OCI-LY3 (cell line): ENCODE data around the gene SNAP29.

Experiments
- H2AFZ ChIP-seq: fragments of 200-600, 300-600 bp; shearing (Covaris generic); 2 replicates; pipeline ENCODE4 v1.6.0; 2014; ENCODE audit warnings: antibody characterized with exemption, low read depth, low read length
- H3K27ac ChIP-seq: fragments of 200-600, 300-600 bp; sonication (generic); 2 replicates; pipeline ENCODE4 v1.5.1; 2014; ENCODE audit warnings: mild to moderate bottlenecking, low read length, moderate library complexity, mixed read lengths
- H3K27me3 ChIP-seq: fragments of 200-600, 300-600 bp; sonication (generic); 2 replicates; pipeline ENCODE4 v1.6.1; 2014; ENCODE audit warnings: low read depth, low read length, mixed read lengths
- H3K36me3 ChIP-seq: fragments of 200-600, 300-600 bp; sonication (generic); replicated peaks from 2 replicates; pipeline ENCODE3; 2014; ENCODE audit warnings: low read depth, low read length, mixed read lengths
- H3K4me1 ChIP-seq: fragments of 300-600, 200-600 bp; sonication (generic); 2 replicates; pipeline ENCODE4 v1.6.1; 2014; ENCODE audit warnings: low read length, mixed read lengths
- H3K4me2 ChIP-seq: fragments of 200-600, 300-600 bp; sonication (generic); 2 replicates; pipeline ENCODE4 v1.6.1; 2014; ENCODE audit warnings: low read length, mixed read lengths
- H3K4me3 ChIP-seq: fragments of 300-600, 200-600 bp; sonication (generic); 2 replicates; pipeline ENCODE4 v1.5.1; 2014; ENCODE audit warnings: antibody characterized with exemption, mild to moderate bottlenecking, low read length, moderate library complexity
- H3K79me2 ChIP-seq: fragments of 300-600, 200-600 bp; shearing (Covaris generic); 2 replicates; pipeline ENCODE4 v1.6.1; 2014; ENCODE audit warnings: mild to moderate bottlenecking, low read length, mixed read lengths
- H3K9ac ChIP-seq: fragments of 300-600, 200-600 bp; shearing (Covaris generic); 2 replicates; pipeline ENCODE4 v1.6.0; 2014; ENCODE audit warnings: mild to moderate bottlenecking, low read length, moderate library complexity
- H3K9me3 ChIP-seq: fragments of 200-600, 300-600 bp; shearing (Covaris generic); 2 replicates; pipeline ENCODE4 v1.6.1; 2014; ENCODE audit warnings: low read length, mixed read lengths; ENCODE audit not compliant: insufficient read depth
- H4K20me1 ChIP-seq: fragments of 200-600, 300-600 bp; sonication (generic); 2 replicates; pipeline ENCODE4 v1.6.1; 2016; ENCODE audit warnings: low read length, mixed read lengths; ENCODE audit not compliant: insufficient read depth
- EZH2phosphoT487 ChIP-seq: fragments of 200-600 bp; shearing (Covaris generic); IDR thresholded peaks from 2 replicates; pipeline ENCODE4 v1.6.1; 2018; ENCODE audit warnings: antibody characterized with exemption, mixed run types, low read depth
- TF ChIP-seq, protein P1 (sequence below): fragments of 200-600, 300-600 bp; sonication (generic); IDR thresholded peaks from 2 replicates; pipeline ENCODE4 v1.5.1; 2014; ENCODE audit warnings: antibody characterized with exemption, low read length, low read depth

Gene SNAP29

DNA sequence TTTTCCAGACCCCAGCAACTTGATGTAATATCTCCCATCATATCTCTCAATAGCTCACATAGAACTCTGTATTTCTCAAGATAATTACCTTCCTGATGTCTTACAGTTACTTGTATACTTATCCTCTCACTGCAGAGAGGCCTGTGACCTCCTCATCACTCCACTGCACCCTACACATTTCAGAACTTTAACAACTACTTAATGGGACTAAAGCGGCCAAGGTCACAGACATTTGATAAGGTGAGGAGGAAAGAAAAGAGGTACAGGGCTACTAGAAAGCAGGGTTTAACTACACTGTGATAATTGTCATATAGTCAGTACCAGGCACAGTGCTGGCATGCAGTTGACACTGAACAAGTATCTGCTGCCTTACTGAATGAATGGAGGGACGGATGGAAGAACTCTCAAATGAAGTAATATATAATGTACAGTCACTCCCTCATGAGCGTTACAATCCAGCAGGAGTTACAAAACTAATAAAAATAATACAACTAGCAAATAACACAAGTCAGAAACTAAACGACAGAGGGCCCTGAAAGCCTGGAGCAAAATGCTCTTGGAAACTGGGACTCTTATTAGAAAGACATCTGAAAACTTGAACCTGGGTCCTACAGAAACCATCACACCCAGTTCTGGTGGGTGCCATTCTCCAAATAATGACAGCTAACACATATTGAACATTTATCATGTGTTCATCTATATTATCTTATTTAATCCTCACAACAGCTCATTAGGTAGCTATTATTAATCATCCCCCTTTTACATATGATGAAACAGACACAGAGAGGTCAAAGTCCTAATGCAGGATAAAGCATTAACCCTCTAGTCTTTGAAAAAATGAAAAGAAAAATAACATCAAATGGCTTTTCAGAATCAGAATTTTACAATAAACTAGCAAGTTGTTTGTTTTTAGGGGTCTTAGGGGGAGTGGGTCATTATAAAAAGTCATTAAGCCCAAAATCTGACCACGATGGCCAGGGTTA, 14.5 kb upstream of the SNAP29 start:
- Histone ChIP-seq H3K79me2 (peaks cover 82% of the 10 kb centered on the region), H3K36me3 (no peaks in the 10 kb centered on the region), H3K27ac (no peak overlapping the region)

DNA sequence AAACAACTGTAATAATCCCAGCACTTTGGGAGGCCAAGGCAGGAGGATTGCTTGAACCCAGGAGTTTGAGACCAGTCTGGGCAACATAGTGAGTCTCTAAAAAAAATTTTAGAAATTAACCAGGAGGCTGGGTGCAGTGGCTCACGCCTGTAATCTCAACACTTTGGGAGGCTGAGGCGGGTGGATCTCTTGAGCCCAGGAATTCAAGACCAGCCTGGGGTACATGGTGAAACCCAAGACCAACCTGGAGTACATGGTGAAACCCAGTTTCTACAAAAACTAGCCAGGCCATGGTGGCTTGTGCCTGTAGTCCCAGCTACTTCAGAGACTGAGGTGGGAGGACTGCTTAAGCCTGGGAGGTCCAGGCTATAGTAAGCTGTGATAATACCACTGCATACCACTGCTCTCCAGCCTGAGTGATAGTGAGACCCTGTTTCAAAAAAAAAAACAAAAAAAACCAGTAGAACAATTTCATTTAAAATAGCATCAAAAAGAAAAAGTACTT, 11.4 kb upstream of the SNAP29 start:
- peaks cover 80% of the 10 kb centered on the region for H3K79me2 ChIP-seq

More for the DNA sequence above, 14.5 kb upstream of the SNAP29 start:
- Histone ChIP-seq H4K20me1 (peaks cover 52% of the 10 kb centered on the region), H3K4me3 (no peak overlapping the region), H3K9ac (no peak overlapping the region), H3K4me1 (no peaks in the 10 kb centered on the region), H2AFZ (no peak overlapping the region), H3K27me3 (no peaks in the 10 kb centered on the region), H3K4me2 (no peak overlapping the region), H3K9me3 (no peaks in the 10 kb centered on the region)
- TF ChIP-seq, protein P1, sequence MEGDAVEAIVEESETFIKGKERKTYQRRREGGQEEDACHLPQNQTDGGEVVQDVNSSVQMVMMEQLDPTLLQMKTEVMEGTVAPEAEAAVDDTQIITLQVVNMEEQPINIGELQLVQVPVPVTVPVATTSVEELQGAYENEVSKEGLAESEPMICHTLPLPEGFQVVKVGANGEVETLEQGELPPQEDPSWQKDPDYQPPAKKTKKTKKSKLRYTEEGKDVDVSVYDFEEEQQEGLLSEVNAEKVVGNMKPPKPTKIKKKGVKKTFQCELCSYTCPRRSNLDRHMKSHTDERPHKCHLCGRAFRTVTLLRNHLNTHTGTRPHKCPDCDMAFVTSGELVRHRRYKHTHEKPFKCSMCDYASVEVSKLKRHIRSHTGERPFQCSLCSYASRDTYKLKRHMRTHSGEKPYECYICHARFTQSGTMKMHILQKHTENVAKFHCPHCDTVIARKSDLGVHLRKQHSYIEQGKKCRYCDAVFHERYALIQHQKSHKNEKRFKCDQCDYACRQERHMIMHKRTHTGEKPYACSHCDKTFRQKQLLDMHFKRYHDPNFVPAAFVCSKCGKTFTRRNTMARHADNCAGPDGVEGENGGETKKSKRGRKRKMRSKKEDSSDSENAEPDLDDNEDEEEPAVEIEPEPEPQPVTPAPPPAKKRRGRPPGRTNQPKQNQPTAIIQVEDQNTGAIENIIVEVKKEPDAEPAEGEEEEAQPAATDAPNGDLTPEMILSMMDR: no peak
- TF ChIP-seq EZH2phosphoT487: no peak

DNA sequence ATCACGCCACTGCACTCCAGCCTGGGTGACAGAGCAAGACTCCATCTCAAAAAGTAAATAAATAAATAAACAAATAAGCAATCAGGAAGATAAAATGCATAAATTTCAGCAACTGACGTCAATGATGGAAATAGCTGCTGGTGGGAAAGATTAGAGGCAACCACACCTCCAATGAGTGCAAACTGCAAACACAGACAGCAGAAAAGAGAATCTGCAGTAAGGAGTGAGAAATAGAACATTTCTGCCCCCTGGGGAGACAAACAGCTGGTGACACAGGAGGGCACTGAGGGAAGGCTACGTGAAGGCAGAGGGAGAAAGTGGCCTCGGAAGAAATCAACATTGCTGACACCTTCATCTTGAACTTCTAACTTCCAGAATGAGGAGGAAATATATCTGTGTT, 6.7 kb upstream of the SNAP29 start:
- H3K79me2 ChIP-seq: peaks cover 87% of the 10 kb centered on the region
- no peak overlapping the region for H3K4me3 ChIP-seq
- no peaks in the 10 kb centered on the region for H3K36me3 ChIP-seq
- H3K27ac ChIP-seq: no peak overlapping the region
- H2AFZ ChIP-seq: no peak overlapping the region
- TF ChIP-seq EZH2phosphoT487: no peak
- TF ChIP-seq, protein P1: no peak
- H3K27me3 ChIP-seq: no peaks in the 10 kb centered on the region
- peaks cover 35% of the 10 kb centered on the region for H4K20me1 ChIP-seq
- H3K4me1 ChIP-seq: peaks cover 2% of the 10 kb centered on the region
- no peak overlapping the region for H3K9ac ChIP-seq
- H3K4me2 ChIP-seq: no peak overlapping the region
- H3K9me3 ChIP-seq: no peaks in the 10 kb centered on the region

More for the DNA sequence above, 11.4 kb upstream of the SNAP29 start:
- Histone ChIP-seq H3K9me3 (no peaks in the 10 kb centered on the region), H2AFZ (no peak overlapping the region), H3K4me1 (no peaks in the 10 kb centered on the region), H3K4me2 (no peak overlapping the region), H3K9ac (no peak overlapping the region), H3K36me3 (no peaks in the 10 kb centered on the region), H3K27me3 (no peaks in the 10 kb centered on the region), H4K20me1 (peaks cover 40% of the 10 kb centered on the region), H3K27ac (no peak overlapping the region), H3K4me3 (no peak overlapping the region)
- TF ChIP-seq, protein P1: no peak
- TF ChIP-seq EZH2phosphoT487: no peak

DNA sequence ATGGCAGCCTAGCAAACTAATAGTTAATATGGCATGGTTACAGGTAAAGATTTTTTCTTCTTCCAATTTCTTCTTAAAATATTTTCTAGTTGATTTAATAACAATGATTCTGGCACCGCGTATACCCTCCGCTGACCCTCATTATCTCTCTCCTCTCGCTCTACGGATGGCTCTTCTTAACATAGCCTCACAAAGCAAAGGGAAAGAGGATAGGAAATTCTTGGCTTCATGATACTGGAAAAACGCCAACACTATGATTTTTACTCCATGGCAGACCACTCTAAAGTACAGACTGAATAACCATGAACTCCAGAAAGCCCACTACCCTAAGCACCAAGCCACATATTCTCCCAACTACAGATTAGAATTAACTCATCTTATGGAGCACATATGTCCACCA, 6.3 kb upstream of the SNAP29 start:
- Histone ChIP-seq H3K9ac (no peak overlapping the region), H3K27me3 (no peaks in the 10 kb centered on the region), H3K4me1 (peaks cover 6% of the 10 kb centered on the region), H3K79me2 (peaks cover 87% of the 10 kb centered on the region), H3K4me3 (no peak overlapping the region), H4K20me1 (peaks cover 35% of the 10 kb centered on the region), H3K27ac (no peak overlapping the region), H3K4me2 (no peak overlapping the region), H3K36me3 (no peaks in the 10 kb centered on the region), H2AFZ (no peak overlapping the region), H3K9me3 (no peaks in the 10 kb centered on the region)
- TF ChIP-seq, protein P1: no peak
- no peak for TF ChIP-seq EZH2phosphoT487
